CD4-positive, alpha-beta T cell treated with Interleukin-17A for 4 hours (primary cell): Measurements from ENCODE around the gene ZSCAN30.

Experiments used
- DNase-seq: peaks from one replicate; pipeline ENCODE4 v3.0.0-alpha.2; 2020; ENCODE audit warnings: mixed read lengths

Gene ZSCAN30

DNA sequence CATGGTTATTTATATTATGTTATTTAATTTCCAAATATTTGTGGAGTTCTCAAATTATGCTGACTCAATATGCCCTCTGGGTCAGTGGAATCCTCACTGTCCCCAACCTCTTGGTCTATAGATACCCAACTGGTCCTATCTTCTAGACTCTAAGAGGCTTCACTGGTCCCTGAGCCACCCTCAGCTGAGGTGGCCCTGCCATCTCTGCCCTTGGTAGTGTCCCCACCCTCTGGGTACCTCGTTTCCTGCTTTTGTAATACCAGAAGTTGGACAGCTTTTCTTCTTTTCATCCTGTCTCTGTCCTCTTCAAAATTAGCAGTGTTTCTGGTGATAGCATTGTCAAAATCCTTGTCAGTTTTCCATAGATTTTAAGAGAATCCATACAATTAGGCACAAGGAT, 11.9 kb downstream of the ZSCAN30 start:
- DNase-seq, result no peak

DNA sequence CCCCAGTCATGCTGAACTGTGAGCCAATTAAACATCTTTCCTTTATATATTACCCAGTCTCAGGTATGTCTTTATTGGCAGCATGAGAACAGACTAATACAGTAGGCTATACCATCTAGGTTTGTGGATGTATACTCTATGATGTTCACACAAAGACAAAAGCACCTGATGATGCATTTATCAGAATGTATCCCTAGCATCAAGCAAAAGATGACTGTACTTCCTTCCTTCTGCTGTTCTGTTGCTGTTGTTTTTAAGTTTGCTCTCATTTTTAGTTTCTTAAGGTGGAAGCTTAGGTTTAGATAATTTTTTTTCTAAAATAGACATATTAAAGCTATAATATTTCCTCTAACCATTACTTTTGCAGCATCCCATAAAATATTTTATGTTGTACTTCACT, 12.4 kb downstream of the ZSCAN30 start:
- no peak for DNase-seq

DNA sequence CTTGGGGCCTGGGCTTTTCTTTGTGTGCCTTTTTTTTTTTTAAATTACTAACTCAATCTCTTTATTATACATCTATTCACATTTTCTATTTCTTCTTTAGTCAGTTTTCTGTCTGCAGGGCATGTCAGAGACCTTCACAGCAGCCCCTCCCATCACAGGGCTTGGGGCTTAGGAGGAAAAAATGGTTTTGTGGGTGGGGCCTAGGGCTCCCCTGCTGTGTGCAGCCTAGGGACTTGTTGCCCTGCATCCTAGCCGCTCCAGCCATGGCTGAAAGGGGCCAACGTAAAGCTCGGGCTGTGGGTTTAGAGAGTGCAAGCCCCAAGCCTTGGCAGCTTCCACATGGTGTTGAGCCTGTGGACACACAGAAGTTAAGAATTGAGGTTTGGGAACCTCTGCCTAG, 13.8 kb downstream of the ZSCAN30 start:
- DNase-seq, result no peak

DNA sequence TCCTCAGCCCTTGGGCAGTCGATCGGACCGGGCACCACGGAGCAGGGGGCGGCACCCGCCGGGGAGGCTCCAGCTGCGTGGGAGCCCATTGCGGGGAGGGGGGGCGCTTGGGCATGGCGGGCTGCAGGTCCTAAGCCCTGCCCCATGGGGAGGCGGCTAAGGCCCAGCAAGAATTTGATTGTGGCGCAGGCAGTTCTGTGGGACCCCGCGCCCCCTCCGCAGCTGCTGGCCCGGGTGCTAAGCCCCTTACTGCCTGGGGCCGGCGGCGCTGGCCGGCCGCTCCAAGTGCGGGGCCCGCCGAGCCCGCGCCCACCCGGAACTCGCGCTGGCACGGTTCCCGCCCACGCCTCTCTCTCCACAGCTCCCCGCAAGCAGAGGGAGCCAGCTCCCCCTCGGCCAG, 18.4 kb downstream of the ZSCAN30 start:
- no peak for DNase-seq

DNA sequence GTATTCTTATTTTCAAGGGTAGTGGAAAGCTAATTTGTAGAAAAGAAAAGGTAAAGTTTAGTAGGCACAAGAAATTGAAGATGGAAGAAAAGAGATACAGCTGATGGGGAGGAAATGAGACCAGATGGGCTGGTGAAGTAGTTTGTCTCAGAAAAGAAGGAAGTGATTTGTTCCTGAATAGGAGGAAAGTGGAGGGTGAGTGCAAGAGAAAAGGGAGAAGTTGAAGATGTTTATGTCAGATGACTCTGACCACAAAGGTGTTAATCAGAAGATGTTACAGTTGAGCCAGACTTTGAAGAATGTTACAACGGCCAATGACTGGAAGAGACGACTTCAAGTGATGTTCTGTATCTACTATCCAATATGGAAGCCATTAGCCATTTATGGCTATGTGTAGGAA, 21.2 kb downstream of the ZSCAN30 start:
- no peak for DNase-seq

DNA sequence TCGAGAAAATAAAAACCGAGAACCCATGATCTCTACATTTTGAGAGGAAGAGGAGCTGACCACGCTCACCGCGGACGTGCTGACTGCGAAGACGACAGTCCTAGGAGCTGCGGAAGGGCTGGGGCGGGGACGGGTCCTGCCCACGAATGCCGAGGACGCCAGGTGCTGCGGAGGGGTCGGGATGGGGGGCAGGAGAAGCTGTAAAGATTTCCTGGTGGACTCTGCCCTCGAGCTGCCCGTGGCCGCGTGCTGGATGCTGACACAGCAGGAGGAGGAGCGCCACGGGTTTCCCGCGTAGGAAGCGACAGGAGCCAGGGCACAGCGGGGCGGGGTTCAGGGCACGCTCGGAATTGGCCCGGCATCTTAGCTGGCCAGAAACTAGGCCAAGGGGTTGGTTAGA, 22.2 kb downstream of the ZSCAN30 start:
- DNase-seq, result peak; percentile 37

DNA sequence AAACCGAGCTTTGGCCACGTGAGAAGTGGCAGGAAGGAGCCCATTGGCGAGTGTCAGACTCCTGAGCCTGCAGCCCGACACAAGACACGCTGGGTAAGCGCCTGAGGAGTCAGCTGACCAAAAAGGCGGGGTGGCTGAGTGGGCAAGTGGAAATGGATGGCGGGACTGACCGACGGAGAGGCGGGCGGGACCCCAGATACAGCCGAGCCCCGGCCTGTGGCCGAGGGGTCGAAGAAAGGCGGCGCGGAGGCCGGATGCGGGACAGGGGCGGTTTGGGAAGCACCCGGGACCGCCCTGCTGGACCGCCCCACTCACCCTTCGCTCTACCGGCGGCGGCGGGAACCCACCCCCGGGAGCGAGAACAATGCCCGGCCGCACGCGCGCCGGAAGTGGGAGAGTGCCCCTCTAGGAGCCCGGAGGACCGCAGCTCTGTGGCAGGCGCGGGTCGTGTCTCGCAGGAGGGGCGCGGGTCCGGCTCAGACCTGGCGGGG, 22.8 kb downstream of the ZSCAN30 start:
- peak; percentile 81 for DNase-seq

DNA sequence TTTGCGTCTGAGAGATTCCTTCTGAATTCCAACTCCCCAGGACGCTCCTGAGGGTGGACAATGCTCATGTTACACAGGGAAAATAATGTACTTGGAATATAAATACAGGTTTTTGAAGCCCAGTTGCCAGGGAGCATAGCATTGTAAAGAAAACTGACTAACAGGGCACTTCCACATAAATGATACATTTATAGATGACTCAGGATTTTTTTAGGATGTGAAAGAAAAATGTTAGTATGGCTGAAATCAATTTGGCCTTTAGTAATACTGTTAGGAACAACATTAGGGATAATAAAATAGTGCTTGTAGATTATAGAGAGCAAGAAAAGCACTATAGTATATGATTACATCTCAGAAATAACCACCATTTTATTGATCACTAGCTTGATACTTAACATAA, 25.6 kb downstream of the ZSCAN30 start:
- DNase-seq, result no peak

DNA sequence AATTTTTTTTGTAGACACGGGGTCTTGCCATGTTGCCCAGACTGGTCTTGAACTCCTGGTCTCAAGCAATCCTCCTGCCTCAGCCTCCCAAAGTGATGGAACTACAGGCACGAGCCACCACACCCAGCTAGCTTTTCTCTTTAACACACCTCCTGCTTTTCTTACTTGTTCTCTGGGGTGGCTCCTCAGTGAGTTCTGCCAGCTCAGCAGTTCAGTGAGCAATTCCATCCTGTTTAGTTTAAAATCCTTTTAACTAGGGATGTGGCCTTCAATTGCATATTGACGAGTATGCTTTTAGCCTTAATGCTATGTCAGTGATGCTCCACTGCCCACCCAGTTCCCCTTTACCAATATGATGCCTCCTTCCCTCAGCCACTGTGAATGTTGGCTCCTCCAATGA, 33.1 kb downstream of the ZSCAN30 start:
- DNase-seq, result no peak

DNA sequence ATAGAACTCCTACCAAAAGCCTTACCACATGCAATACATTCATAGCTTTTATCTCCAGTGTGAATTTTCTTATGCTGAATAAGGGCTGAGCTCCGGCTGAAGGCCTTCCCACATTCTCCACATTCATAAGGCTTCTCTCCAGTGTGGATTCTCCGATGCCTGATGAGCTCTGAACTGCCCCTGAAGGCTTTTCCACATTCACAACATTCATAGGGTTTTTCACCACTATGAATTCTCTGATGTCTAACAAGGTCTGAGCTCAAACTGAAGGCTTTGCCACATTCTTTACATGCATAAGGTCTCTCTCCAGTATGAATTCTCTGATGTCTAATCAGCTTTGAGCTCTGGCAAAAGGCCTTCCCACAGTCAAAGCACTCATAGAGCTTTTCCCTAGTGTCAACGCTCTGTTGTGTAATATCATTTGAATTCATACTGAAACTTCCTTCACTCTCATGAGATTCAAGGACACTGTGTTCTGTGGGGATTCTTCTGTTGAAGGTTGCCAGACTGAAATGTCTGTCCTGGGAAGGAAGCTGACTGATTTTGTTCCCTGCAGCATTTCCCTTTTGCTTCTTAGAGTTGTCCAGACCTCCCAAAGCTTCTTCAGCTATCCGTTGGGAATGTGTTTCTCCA, 36.3 kb downstream of the ZSCAN30 start:
- no peak for DNase-seq

DNA sequence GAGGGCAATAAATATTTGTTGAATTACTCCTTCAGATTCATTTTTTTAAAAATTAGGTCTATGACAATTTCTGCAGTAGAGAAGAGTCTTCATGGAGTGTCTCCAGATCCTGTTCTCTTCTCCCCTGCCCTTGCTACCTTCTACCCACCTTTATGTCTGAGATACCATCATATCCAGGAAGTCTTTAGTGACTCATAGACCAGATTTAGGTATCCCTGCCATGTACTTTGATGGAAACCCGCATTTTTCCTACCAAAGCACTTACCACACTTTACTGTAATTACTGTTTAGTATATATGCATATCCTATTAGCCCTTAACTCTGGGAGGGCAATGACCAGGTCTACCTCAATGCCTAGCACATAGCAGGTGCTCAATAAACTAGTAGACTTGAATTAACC, 37.6 kb downstream of the ZSCAN30 start:
- DNase-seq, result no peak

DNA sequence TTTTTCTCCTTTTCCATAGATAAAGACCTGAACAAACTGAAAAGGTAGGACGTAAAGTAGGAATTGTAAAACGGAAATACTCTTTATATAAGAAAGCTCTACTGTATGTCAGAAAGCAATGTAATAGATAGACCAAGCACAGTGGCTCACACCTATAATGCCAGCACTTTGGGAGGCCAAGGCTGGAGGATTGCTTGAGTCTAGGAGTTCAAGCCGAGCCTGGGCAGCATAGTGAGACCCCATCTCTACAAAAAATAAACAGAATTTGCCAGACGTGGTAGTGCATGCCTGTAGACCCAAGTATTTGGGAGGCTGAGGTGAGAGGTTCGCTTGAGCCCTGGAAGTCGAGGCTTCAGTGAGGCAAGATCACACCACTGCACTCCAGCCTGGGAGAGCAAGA, 41.6 kb downstream of the ZSCAN30 start:
- DNase-seq, result no peak

DNA sequence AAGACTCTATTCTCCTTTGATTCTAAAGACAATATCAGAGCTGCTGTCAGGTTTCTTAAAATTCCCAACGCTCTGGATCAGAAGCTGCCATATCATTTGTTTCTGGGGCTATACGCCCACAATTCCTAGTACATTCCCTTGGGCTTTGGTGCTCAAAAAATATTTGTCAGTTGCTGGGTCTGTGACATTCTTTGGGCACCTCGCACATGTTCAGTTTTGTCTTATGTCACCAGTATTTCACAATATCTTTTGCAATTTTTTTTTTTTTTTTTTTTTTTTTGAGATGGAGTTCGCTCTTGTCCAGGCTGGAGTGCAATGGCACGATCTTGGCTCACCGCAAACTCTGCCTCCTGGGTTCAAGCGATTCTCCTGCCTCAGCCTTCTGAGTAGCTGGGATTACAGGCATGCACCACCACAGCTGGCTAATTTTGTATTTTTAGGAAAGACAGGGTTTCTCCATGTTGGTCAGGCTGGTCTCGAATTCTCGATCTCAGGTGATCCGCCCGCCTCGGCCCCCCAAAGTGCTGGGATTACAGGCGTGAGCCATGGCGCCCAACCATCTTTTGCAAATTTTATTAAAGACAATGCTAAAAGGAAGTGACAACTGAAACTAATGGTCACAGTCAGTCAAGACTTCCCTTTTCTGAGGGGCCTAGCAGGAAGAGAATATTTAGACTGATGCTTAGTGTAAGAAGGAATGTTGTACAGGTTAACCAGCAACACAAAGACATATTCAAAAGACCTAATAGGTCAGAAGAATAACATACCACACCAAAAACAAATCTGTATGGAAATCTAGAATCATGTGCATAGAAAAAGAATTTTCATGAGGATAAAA, 42.4 kb downstream of the ZSCAN30 start:
- no peak for DNase-seq

DNA sequence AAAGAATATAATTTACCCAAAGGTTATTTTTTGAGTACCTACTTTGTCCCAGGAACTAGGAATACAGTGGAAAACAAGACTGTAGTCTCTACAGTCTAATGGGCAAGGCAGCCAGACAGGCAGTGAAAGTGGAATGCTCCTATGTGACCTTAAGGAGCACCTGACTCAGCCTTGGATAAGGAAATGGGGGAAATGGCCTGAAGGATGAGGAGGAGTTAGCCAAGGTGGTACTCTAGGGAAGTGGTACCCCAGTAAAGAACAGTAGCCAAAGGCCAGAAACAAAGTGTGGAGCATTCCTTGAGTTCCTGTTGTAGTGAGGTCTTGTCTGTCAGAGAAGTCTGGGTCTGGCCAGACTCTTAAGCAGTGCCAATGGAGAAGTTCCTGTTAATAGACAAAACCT, 43.2 kb downstream of the ZSCAN30 start:
- no peak for DNase-seq

DNA sequence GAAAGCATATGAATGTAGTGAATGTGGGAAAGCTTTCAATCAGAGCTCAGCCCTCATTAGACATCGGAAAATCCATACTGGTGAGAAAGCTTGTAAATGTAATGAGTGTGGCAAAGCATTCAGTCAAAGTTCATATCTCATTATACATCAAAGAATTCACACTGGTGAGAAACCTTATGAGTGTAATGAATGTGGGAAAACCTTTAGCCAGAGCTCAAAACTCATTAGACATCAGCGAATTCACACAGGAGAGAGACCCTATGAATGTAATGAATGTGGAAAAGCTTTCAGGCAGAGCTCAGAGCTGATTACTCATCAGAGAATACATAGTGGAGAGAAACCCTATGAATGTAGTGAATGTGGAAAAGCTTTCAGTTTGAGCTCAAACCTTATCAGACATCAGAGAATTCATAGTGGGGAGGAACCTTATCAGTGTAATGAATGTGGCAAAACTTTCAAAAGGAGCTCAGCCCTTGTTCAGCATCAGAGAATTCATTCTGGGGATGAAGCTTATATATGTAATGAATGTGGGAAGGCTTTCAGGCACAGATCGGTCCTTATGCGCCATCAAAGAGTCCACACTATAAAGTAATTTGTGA, 44.2 kb downstream of the ZSCAN30 start:
- DNase-seq, result no peak

DNA sequence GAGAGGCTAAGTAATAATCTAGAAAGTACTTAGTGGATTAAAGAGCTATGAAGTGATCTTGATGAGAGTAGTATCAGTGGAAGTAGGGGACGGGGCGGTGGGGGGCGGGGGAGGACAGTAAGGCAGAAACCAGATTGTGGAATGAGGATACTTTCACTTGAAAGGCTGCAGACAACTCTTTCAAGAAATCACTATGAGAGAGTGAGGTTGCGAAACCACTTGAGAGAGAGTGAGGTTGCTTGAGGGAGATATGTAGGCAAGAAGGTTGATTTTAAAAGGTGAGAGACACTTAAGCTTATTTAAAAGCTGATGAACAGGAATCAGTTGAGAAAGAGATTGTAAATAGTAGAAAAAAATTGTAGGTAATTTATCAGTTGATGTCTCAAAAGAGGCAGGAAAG, 45.4 kb downstream of the ZSCAN30 start:
- DNase-seq, result no peak

DNA sequence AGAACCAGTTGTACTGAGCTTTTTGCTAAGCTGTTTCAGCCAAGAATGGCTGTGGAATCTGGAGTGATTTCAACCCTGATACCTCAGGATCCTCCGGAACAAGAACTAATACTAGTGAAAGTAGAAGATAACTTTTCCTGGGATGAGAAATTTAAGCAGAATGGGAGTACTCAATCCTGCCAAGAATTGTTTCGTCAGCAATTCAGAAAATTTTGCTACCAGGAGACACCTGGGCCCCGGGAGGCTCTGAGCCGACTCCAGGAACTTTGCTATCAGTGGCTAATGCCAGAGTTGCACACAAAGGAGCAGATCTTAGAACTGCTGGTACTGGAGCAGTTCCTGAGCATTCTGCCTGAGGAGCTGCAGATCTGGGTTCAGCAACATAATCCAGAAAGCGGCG, 47.6 kb downstream of the ZSCAN30 start:
- no peak for DNase-seq

DNA sequence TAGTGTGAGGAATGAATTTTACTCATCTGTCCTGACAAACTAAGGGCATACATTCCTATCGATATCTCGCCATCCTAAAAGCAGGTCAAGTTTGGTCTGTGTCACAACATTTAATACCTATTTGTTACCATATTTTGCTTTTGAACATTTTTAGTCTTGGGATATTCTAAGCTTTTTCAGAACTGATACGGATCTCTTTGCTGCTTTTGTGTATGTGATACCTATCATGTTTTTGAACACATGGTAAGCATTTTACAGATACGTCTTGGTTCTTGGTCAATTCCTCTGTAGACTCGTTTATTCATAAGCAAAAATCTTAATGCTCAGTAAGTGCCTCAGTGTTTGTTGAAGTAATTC, 48.6 kb downstream of the ZSCAN30 start:
- DNase-seq, result no peak

DNA sequence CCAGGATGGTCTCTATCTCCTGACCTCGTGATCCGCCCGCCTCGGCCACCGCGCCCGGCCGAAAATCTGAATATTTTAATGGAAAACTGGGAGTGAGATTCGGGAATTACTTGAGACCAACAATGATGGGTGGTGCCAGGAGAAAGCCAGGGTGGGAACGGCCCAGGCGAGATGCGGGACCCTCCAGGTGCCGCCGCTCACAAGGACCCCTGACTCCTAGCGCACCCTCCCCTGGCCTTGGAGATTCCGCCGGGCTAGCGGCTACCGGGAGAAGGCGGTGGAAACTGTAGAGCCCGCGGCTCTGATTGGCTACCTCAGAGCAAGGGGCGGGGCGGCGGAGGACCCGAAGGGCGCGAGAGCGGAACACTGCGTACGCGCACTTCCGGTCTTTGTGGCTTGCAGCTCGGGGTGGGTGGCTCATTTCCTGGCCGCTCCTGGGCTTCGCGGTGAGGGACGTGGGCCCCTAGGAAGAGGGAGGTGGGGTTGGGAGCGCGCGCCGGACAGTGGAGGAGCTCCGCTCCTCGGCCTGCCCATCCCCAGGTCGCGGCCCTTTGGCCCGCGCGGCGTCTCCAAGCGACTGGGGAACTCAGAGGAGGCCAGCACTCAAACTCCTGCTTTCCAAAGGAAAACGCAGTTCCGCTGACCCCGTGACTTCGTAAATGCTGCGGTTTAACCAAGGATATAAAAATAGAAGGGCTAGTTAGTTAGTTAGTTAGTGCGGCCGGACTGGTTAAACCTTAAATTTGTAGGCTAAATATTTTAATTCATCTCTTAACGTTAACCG, 49.2 kb downstream of the ZSCAN30 start, which contains the start of gene ZNF397:
TSS of gene ZNF397 (plus strand) at position 371 of the 784 bp plus-strand sequence. CDS start 1,437 bp downstream, outside the sequence.
- DNase-seq, result peak; percentile 97

DNA sequence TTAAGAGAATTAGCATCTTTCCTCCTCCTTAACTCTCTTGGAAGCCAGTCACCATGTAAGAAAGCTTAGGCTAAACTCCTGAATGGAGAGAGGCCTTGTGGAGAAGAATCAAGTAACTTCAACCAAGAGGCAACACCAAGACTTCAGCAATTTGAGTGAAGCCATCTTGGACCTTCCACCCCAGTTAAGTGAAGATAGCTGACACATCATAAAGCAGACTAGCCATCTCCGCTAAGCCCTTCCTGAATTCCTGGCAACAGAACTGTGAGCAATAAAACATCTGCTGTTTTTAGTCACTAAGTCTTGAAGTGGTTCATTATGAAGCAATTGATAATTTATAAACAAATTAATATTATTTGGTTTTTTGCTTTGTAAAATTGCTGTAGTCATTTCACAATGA, 50.7 kb downstream of the ZSCAN30 start:
- no peak for DNase-seq

DNA sequence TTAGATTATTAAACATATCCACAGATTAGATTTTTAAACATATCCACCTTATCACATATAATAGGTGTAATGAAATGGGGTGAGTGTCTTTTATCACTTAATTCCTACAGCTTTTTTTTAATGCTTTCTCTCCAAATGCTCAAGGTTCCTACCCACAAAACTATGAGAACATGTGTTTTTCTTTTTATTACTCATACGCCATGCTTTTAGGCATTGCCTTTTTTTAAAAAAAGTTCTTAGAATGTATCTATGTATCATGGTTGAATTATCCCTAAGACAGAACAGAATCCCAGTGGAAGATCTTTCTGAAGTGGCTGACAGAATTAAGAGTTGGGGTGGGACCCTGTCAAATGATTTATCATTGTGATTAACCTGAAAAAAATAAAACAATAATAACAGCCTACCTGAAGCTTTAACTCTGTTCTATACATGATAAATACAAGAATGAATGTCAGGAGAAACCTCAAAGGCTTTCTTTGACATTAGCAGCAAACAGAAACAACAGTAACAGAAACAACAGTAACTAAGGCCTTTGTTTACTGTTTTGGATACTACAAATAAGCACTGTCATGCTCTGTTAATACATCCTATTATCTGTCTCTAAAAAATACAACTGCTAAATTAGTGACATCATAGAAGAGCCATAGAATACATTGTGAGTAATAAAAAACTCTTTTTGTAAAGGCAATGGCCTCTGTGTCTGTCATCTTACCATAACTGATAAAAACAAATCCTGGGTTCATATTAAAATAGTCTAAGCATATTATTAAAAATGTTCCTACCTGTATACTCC, 53.3 kb downstream of the ZSCAN30 start:
- DNase-seq, result no peak

DNA sequence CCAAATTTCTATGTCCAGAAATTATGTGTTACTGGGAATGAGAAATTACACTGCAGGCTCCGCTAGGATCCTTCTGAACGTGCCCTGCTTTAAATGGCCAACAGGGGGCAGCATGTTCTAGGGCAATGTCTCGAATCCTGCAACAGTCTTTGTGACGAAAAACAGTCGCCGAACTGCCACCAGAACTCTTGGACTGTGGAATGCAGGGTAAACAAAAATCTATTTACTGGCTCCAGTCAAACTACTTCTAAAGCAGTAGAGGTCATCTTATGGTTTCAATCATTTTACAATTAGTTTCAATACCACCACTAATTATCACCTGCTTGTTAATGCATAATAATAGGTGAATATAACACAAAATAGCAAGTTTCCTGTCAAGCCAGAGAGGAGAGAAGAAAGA, 59.0 kb downstream of the ZSCAN30 start:
- peak; percentile 85 for DNase-seq
